B cell (primary cell): Measurements from ENCODE around the gene NSUN5.

Experiments used
- EZH2 ChIP-seq: IDR thresholded peaks from 2 replicates; pipeline ENCODE4 v1.6.1; 2012; ENCODE audit warnings: borderline replicate concordance, low read depth, mild to moderate bottlenecking, moderate library complexity, low read length; ENCODE audit not compliant: insufficient read depth, poor library complexity, severe bottlenecking
- TF ChIP-seq, protein P1 (sequence below): fragments of 200-600 bp; IDR thresholded peaks from one replicate; pipeline ENCODE4 v1.8.0; 2022; ENCODE audit warnings: antibody characterized with exemption, mild to moderate bottlenecking

DNA sequence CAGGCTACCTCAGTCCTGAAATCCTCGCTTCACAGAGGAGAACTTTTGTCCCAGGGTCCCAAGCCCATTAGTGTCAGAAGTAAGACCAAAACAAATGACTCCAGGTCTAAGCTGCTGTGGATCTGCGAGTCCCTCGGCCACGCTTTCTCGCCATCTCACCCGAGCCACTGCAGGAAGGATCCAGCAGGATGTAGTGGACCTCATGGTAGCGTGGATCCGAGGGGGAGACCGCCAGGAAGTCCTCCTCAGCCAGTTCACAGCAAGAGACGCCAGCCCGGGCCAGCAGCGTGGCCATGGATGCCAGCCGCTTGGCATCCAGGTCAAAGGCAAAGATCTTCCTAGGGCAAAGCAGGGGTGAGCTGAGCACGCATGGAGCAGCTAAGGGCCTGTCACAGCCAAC is 4.6 kb downstream of the NSUN5 start:
- TF ChIP-seq, protein P1, sequence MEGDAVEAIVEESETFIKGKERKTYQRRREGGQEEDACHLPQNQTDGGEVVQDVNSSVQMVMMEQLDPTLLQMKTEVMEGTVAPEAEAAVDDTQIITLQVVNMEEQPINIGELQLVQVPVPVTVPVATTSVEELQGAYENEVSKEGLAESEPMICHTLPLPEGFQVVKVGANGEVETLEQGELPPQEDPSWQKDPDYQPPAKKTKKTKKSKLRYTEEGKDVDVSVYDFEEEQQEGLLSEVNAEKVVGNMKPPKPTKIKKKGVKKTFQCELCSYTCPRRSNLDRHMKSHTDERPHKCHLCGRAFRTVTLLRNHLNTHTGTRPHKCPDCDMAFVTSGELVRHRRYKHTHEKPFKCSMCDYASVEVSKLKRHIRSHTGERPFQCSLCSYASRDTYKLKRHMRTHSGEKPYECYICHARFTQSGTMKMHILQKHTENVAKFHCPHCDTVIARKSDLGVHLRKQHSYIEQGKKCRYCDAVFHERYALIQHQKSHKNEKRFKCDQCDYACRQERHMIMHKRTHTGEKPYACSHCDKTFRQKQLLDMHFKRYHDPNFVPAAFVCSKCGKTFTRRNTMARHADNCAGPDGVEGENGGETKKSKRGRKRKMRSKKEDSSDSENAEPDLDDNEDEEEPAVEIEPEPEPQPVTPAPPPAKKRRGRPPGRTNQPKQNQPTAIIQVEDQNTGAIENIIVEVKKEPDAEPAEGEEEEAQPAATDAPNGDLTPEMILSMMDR: no peak
- no peak for TF ChIP-seq EZH2
